Smooth muscle cell (in vitro differentiated cells): Measurements from ENCODE around the gene ARHGEF40. TPM values are rescaled to one million over a fixed set of nuclear protein-coding genes. Genes with fewer than 3 reads are reported as not detected.
A peak's percentile ranks its signal among the peaks of the same experiment; 100 is the strongest.
"Not testable (repeated sequence)": the region's sequence is repeated elsewhere in the genome, so short reads cannot be mapped to it uniquely, and the experiment has no call there.

Experiments used
- DNase-seq: peaks from one replicate; lab custom pipeline; 2025; ENCODE audit not compliant: unreplicated experiment; lab: John Stamatoyannopoulos, UW
- H2AFZ ChIP-seq: fragments of 200-600 bp; sonication (generic); 2 replicates; pipeline ENCODE4 v1.6.0; 2016; ENCODE audit warnings: antibody characterized with exemption, low read depth, mild to moderate bottlenecking
- H3F3A ChIP-seq: fragments of 200-600 bp; sonication (generic); 2 replicates; pipeline ENCODE4 v1.6.0; 2017; ENCODE audit warnings: antibody characterized with exemption, low read depth
- H3K27ac ChIP-seq: fragments of 200-600 bp; sonication (generic); 2 replicates; pipeline ENCODE4 v1.5.1; 2016; ENCODE audit warnings: low read depth, mild to moderate bottlenecking
- H3K27me3 ChIP-seq: fragments of 200-600 bp; sonication (generic); 2 replicates; pipeline ENCODE4 v1.6.1; 2016; ENCODE audit warnings: low read depth, mild to moderate bottlenecking
- H3K36me3 ChIP-seq: fragments of 200-600 bp; sonication (generic); 2 replicates; pipeline ENCODE4 v1.5.1; 2016; ENCODE audit warnings: low read depth
- H3K4me1 ChIP-seq: fragments of 200-600 bp; sonication (generic); 2 replicates; pipeline ENCODE4 v1.5.1; 2016; ENCODE audit warnings: low read depth
- H3K4me2 ChIP-seq: fragments of 200-600 bp; sonication (generic); 2 replicates; pipeline ENCODE4 v1.6.0; 2016; ENCODE audit warnings: mild to moderate bottlenecking
- H3K4me3 ChIP-seq: fragments of 200-600 bp; sonication (generic); 2 replicates; pipeline ENCODE4 v1.5.1; 2016; ENCODE audit warnings: mild to moderate bottlenecking
- H3K79me2 ChIP-seq: fragments of 200-600 bp; sonication (generic); 2 replicates; pipeline ENCODE4 v1.6.0; 2016; ENCODE audit warnings: low read depth, mild to moderate bottlenecking
- H3K9ac ChIP-seq: fragments of 200-600 bp; sonication (generic); 2 replicates; pipeline ENCODE4 v1.6.0; 2016; ENCODE audit warnings: low read depth
- H3K9me3 ChIP-seq: fragments of 200-600 bp; sonication (generic); replicated peaks from 2 replicates; pipeline ENCODE4 v1.5.1; 2016; ENCODE audit warnings: low read depth
- H4K20me1 ChIP-seq: fragments of 200-600 bp; sonication (generic); 2 replicates; pipeline ENCODE4 v1.6.0; 2016; ENCODE audit warnings: low read depth
- WGBS: methylation state at CpG from one replicate; pipeline ENCODE4 v1.1.7; 2016; ENCODE audit warnings: low lambda C conversion rate; 5-methylcytosine and 5-hydroxymethylcytosine counted together
- polyA plus RNA-seq: library from polyadenylated mRNA; unstranded; fragments of >200 nt; fragmentation: Nextera tagmentation; extraction: Ambion mirVana; gene quantifications from 2 replicates; pipeline ENCODE4 v1.2.1, GENCODE V29; 2016
- total RNA-seq: library from RNA; depleted of rRNA; stranded (reverse); fragments of >200 nt; gene quantifications from 2 replicates; pipeline ENCODE4 v1.2.3, GENCODE V29; 2014
- TF ChIP-seq, protein P1 (sequence below): fragments of 200-600 bp; sonication (generic); IDR thresholded peaks from 2 replicates; pipeline ENCODE4 v1.5.1; 2017; ENCODE audit warnings: borderline replicate concordance, mild to moderate bottlenecking, antibody characterized with exemption; ENCODE audit not compliant: insufficient read depth, poor library complexity, severe bottlenecking

The ARHGEF40 gene
- total and polyA plus RNA-seq, 2 experiments from 2014 or later = 67.8 to 74.4 TPM

DNA sequence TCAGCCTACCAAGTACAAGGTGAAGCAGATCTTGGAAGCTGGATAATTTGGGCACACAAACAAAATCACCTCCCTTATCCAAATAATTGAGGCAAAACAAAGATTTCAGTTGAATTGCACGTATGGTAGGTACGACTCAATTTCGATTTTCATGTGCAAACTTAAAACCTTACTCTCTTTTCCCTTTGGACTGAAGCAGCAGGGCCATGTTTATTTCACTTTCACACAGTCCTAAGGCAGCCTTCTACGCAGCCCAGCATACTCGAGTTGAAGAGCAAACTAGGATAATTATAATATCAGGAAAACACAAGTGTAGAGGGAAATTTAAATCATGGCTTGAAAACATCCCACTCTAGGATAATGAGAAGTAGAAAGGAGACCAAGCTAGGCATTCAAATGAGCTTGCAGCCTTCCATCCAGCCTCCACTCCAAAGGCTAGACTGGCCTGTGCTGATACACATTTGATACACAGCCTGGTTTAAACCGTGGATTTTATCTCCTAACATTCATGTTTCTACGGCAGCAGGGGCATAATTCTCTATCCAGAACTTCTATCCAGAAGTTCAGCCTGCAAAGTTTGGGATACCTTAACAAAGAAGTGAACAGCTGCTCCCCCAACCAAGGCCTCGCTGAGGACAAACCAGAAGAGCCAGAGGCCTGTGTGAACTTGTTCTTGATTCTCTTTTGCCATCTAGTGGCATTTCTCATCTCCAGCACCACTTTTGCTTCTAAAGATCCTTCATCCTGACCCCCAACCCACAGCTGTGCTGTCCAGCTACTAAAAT lies 30.3 kb upstream of the ARHGEF40 start:
- no peak for DNase-seq
- WGBS = 61% methylated on average over 8 of the region's 8 CpGs
- peak overlapping the region; percentile 89 for H2AFZ ChIP-seq

DNA sequence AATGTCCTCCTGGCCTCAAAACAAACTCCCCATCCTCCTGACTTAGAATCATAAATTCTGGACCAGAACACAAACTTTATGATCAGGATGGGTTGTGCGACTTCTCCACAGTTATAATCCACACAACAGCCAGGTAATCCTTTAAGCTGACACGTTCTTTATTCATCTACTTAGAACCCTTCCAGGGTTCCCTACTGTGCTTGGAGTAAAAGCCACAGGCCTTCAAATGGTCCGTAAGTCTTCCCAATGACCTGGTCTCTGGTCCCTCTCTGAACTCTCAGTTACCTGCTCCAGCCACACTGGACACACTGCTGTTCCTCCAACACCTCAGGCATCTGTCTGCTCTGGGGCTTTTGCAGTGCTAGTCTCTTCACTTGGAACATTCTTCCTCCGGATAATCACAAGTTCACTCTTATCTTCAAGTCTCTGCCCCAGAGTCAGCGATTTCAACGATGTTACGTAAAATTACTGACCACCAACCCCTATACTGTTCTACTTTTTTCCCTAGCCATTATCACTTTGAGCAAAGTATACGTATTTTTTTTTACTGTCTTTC lies 29.7 kb upstream of the ARHGEF40 start:
- Histone ChIP-seq H3K27me3 (no peaks in the 10 kb centered on the region), H3K79me2 (no peaks in the 10 kb centered on the region), H3K4me1 (peaks cover 4% of the 10 kb centered on the region), H3K27ac (no peak overlapping the region), H4K20me1 (no peaks in the 10 kb centered on the region), H3K36me3 (no peaks in the 10 kb centered on the region), H3K4me2 (no peak overlapping the region), H3F3A (no peaks in the 10 kb centered on the region), H3K9ac (no peak overlapping the region), H3K9me3 (no peaks in the 10 kb centered on the region), H3K4me3 (no peak overlapping the region), H2AFZ (no peak overlapping the region)
- no peak for DNase-seq
- TF ChIP-seq, protein P1, sequence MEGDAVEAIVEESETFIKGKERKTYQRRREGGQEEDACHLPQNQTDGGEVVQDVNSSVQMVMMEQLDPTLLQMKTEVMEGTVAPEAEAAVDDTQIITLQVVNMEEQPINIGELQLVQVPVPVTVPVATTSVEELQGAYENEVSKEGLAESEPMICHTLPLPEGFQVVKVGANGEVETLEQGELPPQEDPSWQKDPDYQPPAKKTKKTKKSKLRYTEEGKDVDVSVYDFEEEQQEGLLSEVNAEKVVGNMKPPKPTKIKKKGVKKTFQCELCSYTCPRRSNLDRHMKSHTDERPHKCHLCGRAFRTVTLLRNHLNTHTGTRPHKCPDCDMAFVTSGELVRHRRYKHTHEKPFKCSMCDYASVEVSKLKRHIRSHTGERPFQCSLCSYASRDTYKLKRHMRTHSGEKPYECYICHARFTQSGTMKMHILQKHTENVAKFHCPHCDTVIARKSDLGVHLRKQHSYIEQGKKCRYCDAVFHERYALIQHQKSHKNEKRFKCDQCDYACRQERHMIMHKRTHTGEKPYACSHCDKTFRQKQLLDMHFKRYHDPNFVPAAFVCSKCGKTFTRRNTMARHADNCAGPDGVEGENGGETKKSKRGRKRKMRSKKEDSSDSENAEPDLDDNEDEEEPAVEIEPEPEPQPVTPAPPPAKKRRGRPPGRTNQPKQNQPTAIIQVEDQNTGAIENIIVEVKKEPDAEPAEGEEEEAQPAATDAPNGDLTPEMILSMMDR = no peak
- 57% methylated on average over 8 of the region's 8 CpGs for WGBS

More for the DNA sequence above, 30.3 kb upstream of the ARHGEF40 start:
- no peak overlapping the region for H3K27ac ChIP-seq
- no peak overlapping the region for H3K9ac ChIP-seq
- no peaks in the 10 kb centered on the region for H3K27me3 ChIP-seq
- TF ChIP-seq, protein P1 = peak; percentile 53
- H3K4me1 ChIP-seq = peaks cover 4% of the 10 kb centered on the region
- H3K4me2 ChIP-seq = peak overlapping the region; percentile 68
- no peaks in the 10 kb centered on the region for H4K20me1 ChIP-seq
- no peaks in the 10 kb centered on the region for H3F3A ChIP-seq
- no peaks in the 10 kb centered on the region for H3K79me2 ChIP-seq
- no peaks in the 10 kb centered on the region for H3K36me3 ChIP-seq
- H3K4me3 ChIP-seq = no peak overlapping the region
- no peaks in the 10 kb centered on the region for H3K9me3 ChIP-seq

DNA sequence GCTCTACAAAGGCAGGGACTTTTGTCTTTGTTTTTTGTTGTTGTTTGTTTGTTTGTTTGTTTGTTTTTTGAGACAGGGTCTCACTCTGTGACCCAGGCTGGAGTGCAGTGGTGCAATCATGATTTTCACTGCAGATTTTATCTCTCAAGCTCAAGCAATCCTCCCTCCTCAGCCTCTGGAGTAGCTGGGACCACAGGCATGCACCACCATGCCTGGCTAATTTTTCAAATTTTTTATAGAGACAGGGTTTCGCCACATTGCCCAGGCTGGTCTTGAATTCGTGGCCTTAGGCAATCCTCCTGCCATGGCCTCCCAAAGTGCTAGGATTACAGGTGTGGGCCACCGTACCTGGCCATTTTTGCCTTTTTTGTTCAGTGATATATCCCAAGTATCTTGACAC lies 29.2 kb upstream of the ARHGEF40 start:
- not testable (repeated sequence) for DNase-seq, H3K4me3 ChIP-seq, H2AFZ ChIP-seq, H3K36me3 ChIP-seq, H3K4me2 ChIP-seq, H3K79me2 ChIP-seq, H3K27me3 ChIP-seq, H3F3A ChIP-seq, H4K20me1 ChIP-seq, H3K9me3 ChIP-seq, H3K9ac ChIP-seq, H3K4me1 ChIP-seq
- H3K27ac ChIP-seq = peak overlapping the region; percentile 86
- WGBS = 48% methylated on average over 3 of the region's 3 CpGs

DNA sequence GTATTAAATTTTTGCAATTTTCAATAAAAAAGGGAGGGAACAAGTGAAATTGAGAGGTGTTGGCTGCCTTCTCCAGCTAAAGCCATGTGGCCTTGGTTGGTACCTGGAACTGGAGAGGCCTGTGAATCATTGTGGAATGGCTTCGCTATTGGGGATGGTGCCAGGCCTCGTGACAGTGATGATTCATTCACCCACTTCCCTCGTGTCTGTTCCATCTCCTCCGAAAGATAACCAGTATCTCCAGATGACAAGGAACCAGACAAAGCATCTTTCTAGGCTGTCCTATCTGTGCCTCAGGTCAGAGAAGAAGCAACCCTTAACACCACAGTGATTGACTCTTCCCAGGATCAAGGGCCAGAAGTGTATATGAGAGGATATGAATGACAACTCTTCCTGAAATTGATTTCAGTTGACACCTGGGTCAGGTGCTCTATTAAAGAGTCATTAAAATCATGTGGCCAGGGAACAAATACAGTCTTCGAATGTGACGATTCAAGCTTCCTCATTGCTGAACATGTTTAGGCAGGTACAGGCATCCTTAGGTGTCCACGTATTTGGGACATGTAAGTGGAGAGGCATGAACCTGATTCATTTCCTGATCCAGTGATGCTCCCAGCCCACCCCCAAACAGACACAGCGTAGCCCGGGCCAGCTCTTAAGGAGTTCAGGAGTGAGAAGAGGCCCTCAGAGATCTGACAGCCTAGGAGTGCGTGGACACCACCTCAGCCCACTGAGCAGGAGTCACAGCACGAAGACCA lies 28.2 kb upstream of the ARHGEF40 start, which contains the start of gene RNASE7:
Gene RNASE7 (plus strand): TSS at position 687 of the 758 bp plus-strand sequence. CDS start 631 bp downstream, outside the sequence.
- Histone ChIP-seq H3F3A (no peaks in the 10 kb centered on the region), H3K4me2 (no peak within 1 kb of the TSS), H2AFZ (no peak within 1 kb of the TSS), H4K20me1 (no peaks in the 10 kb centered on the region), H3K4me3 (no peak within 1 kb of the TSS), H3K36me3 (no peaks in the 10 kb centered on the region), H3K9me3 (no peaks in the 10 kb centered on the region), H3K9ac (peak within 1 kb of the TSS; percentile 71), H3K79me2 (no peaks in the 10 kb centered on the region), H3K27ac (peak within 1 kb of the TSS; percentile 86), H3K27me3 (no peaks in the 10 kb centered on the region), H3K4me1 (peaks cover 4% of the 10 kb centered on the region)
- no peak for DNase-seq
- TF ChIP-seq, protein P1 = no peak
- 58% methylated on average over 11 of the region's 11 CpGs for WGBS
